Kidney epithelial cell (primary cell): ENCODE data around the gene ADRA2C. TPM values are rescaled to one million over a fixed set of nuclear protein-coding genes. Genes with fewer than 3 reads are reported as not detected.

Experiments used
- DNase-seq: peaks from one replicate; pipeline ENCODE4 v3.0.0-alpha.2; 2010; ENCODE audit warnings: low read depth
- H3K27me3 ChIP-seq: 2 replicates; pipeline ENCODE4 v1.6.0; 2011; ENCODE audit warnings: low read length; ENCODE audit not compliant: control insufficient read depth, insufficient read depth
- H3K36me3 ChIP-seq: 2 replicates; pipeline ENCODE4 v1.5.1; 2011; ENCODE audit warnings: low read length; ENCODE audit not compliant: control insufficient read depth, insufficient read depth
- H3K4me3 ChIP-seq: 2 replicates; pipeline ENCODE4 v1.5.1; 2011; ENCODE audit warnings: low read depth, mild to moderate bottlenecking, control low read depth, low read length
- CTCF ChIP-seq: IDR thresholded peaks from 2 replicates; pipeline ENCODE4 v1.5.1; 2011; ENCODE audit warnings: mild to moderate bottlenecking, moderate library complexity, low read length, control low read depth, inconsistent platforms; ENCODE audit not compliant: insufficient read depth, poor library complexity, severe bottlenecking
- total RNA-seq: library from RNA; depleted of rRNA; stranded (reverse); fragments of >200 nt; gene quantifications from 2 replicates; pipeline ENCODE4 v1.2.3, GENCODE V29; 2015

ADRA2C gene
- total RNA-seq, 1 donor from 2014 or later, result 1.0 TPM

- Histone ChIP-seq H3K4me3 (no peak overlapping the region), H3K27me3 (peaks cover 21% of the 10 kb centered on the region), H3K36me3 (no peaks in the 10 kb centered on the region)
- DNase-seq, result no peak
- TF ChIP-seq CTCF, result no peak
These were observed 46.3 kb upstream of the ADRA2C start for GRCh38 chr4:3719836-3720235.

GRCh38 chr4:3720466-3720865 lies 45.7 kb upstream of the ADRA2C start:
- no peak overlapping the region for H3K4me3 ChIP-seq
- no peak for DNase-seq
- H3K36me3 ChIP-seq, result no peaks in the 10 kb centered on the region
- peaks cover 23% of the 10 kb centered on the region for H3K27me3 ChIP-seq
- no peak for TF ChIP-seq CTCF

- TF ChIP-seq CTCF, result no peak
- DNase-seq, result no peak
- Histone ChIP-seq H3K36me3 (no peaks in the 10 kb centered on the region), H3K27me3 (peaks cover 24% of the 10 kb centered on the region), H3K4me3 (no peak overlapping the region)
These were observed 45.0 kb upstream of the ADRA2C start for GRCh38 chr4:3721186-3721585.

- TF ChIP-seq CTCF, result no peak
- Histone ChIP-seq H3K36me3 (no peaks in the 10 kb centered on the region), H3K4me3 (no peak overlapping the region), H3K27me3 (peaks cover 26% of the 10 kb centered on the region)
- DNase-seq, result no peak
These were observed 44.6 kb upstream of the ADRA2C start for GRCh38 chr4:3721627-3722026.

DNA sequence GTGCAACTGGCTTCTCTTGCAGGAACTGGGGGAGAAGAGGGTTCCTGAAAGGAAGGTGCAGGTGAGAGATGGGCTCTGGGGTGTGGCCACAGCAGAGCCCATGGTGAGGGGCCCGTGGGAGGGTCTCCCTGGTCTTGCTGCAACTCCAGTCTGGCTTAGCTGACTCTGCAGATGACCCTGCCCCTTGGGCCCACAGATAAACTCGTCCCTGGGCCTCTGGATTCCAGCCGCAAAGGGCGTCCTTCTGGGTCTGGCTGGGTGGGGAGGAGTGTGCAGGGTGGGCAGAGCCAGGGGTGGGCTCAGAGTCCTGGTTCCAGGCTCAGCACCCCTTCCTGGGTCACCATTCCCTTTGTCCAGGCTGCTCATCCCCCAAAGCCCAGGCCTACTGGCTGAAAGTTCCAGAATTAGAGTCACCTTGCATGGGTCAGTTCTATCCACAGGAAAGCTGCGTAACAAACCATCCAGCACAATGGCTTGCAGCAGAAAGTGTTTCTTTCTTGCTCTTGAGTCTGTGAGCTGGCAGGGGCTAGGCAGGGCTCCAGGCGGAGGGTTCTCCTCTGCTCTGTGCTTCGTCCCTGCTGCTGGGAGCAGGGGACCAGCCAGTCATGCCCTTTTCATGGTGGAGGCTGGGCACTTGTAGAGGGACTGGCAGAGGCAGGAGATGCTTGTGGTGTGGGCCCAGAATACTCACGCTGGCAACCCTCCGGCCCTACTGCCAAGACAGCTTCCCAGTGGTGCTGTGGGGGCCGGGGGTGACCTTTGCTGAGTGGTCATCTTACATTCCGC lies 43.5 kb upstream of the ADRA2C start:
- H3K36me3 ChIP-seq, result no peaks in the 10 kb centered on the region
- no peak for DNase-seq
- no peak for TF ChIP-seq CTCF
- H3K4me3 ChIP-seq, result no peak overlapping the region
- peaks cover 26% of the 10 kb centered on the region for H3K27me3 ChIP-seq

DNA sequence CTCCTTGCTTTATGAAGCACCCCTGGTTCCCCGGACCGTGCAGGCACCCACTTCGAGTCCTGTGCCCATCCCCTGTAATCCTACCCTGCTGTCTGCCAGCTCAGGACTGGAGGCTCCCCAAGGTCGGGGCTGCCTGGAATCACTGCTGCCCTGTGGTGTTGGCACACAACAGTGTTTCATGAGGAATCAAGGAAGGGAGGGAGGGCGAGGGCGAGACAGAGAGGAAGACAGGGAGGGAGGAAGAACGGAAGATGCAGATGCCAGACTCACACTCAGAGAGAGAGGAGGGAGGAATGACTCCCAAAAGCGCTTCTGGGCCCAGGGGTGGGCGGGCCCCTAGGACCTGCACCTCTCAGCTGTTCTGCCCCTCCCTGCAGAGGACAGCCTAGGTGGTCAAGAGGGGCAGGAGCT lies 42.9 kb upstream of the ADRA2C start:
- DNase-seq, result no peak
- TF ChIP-seq CTCF, result no peak
- Histone ChIP-seq H3K4me3 (no peak overlapping the region), H3K36me3 (no peaks in the 10 kb centered on the region), H3K27me3 (peaks cover 26% of the 10 kb centered on the region)
